Measurements from ENCODE around the gene FAM227B. TPM values are rescaled to one million over a fixed set of nuclear protein-coding genes. Genes with fewer than 3 reads are reported as not detected.
"Not testable (repeated sequence)": the region's sequence is repeated elsewhere in the genome, so short reads cannot be mapped to it uniquely, and the experiment has no call there.

The FAM227B gene
- total RNA-seq, 2 experiments from 2014 or later: 2.9 to 4.1 TPM

- Mint-ChIP-seq H3K4me3 (no peak overlapping the region), H3K27me3 (no peaks in the 10 kb centered on the region), H3K9me3 (peaks cover 9% of the 10 kb centered on the region), H3K36me3 (peaks cover 11% of the 10 kb centered on the region), H3K27ac (no peak overlapping the region), H3K4me1 (no peaks in the 10 kb centered on the region)
- DNase-seq: no peak
These were observed 259.2 kb downstream of the FAM227B start for GRCh38 chr15:49361370-49361769.

DNA sequence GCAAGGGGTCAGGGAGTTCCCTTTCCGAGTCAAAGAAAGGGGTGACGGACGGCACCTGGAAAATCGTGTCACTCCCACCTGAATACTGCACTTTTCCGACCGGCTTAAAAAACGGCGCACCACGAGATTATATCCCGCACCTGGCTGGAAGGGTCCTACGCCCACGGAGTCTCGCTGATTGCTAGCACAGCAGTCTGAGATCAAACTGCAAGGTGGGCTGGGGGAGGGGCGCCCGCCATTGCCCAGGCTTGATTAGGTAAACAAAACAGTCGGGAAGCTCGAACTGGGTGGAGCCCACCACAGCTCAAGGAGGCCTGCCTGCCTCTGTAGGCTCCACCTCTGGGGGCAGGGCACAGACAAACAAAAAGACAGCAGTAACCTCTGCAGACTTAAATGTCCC is 266.2 kb downstream of the FAM227B start:
- not testable (repeated sequence) for H3K4me3 Mint-ChIP-seq, DNase-seq, H3K27ac Mint-ChIP-seq, H3K27me3 Mint-ChIP-seq, H3K4me1 Mint-ChIP-seq
- peaks cover 12% of the 10 kb centered on the region for H3K9me3 Mint-ChIP-seq
- H3K36me3 Mint-ChIP-seq: peaks cover 17% of the 10 kb centered on the region

DNA sequence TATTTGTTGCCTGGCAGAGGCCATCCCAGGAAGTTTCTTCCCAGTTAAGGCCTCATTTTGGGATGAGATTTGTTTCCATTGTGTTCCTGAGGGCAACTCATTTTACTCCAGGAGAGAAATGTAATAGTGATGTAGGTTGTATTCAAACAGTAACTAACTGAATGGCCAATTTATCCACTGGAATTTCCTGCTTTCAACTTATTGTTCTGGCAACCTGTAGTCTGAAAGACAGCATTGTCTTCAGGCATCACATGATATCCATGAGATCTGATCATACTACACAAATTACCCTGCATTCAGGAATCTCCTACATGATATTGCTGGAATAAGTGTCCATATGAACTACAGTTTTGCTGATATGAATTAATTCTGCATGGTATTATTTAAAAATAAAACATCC is 277.1 kb downstream of the FAM227B start:
- H3K27ac Mint-ChIP-seq: no peak overlapping the region
- H3K4me1 Mint-ChIP-seq: no peaks in the 10 kb centered on the region
- no peak overlapping the region for H3K4me3 Mint-ChIP-seq
- peaks cover 18% of the 10 kb centered on the region for H3K9me3 Mint-ChIP-seq
- DNase-seq: no peak
- H3K36me3 Mint-ChIP-seq: peaks cover 51% of the 10 kb centered on the region
- H3K27me3 Mint-ChIP-seq: no peaks in the 10 kb centered on the region

GRCh38 chr15:49339656-49340055 is 281.0 kb downstream of the FAM227B start:
- DNase-seq: no peak
- H3K9me3 Mint-ChIP-seq: peaks cover 21% of the 10 kb centered on the region
- H3K4me3 Mint-ChIP-seq: no peak overlapping the region
- no peak overlapping the region for H3K27ac Mint-ChIP-seq
- peaks cover 50% of the 10 kb centered on the region for H3K36me3 Mint-ChIP-seq
- no peaks in the 10 kb centered on the region for H3K27me3 Mint-ChIP-seq
- H3K4me1 Mint-ChIP-seq: no peaks in the 10 kb centered on the region

GRCh38 chr15:49331951-49332350 is 288.7 kb downstream of the FAM227B start:
- H3K4me3 Mint-ChIP-seq: no peak overlapping the region
- H3K36me3 Mint-ChIP-seq: peaks cover 8% of the 10 kb centered on the region
- no peak for DNase-seq
- H3K27me3 Mint-ChIP-seq: no peaks in the 10 kb centered on the region
- H3K9me3 Mint-ChIP-seq: no peaks in the 10 kb centered on the region
- H3K27ac Mint-ChIP-seq: no peak overlapping the region
- H3K4me1 Mint-ChIP-seq: no peaks in the 10 kb centered on the region

DNA sequence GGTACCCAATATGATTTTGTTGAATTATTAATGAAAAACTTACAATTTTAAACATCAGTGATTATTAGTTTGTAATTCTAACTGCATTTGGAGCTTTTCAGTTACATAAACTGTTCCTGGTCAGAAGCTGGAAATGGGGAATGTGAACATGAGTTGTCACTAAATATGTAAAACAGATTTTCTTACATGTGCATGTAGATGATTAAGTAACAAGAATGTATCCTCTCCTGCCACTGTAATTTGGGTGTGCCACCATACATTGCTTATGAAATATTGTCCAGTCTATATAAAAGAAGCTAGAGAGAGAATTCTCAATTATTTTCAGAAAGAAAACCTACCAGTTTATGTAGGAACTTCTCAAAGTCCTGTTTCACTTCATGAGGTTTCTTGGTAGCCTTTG is 289.2 kb downstream of the FAM227B start:
- H3K27ac Mint-ChIP-seq: no peak overlapping the region
- peaks cover 3% of the 10 kb centered on the region for H3K36me3 Mint-ChIP-seq
- no peaks in the 10 kb centered on the region for H3K27me3 Mint-ChIP-seq
- no peaks in the 10 kb centered on the region for H3K4me1 Mint-ChIP-seq
- no peak for DNase-seq
- no peak overlapping the region for H3K4me3 Mint-ChIP-seq
- no peaks in the 10 kb centered on the region for H3K9me3 Mint-ChIP-seq

- H3K9me3 Mint-ChIP-seq: no peaks in the 10 kb centered on the region
- no peaks in the 10 kb centered on the region for H3K27me3 Mint-ChIP-seq
- H3K27ac Mint-ChIP-seq: no peak overlapping the region
- no peaks in the 10 kb centered on the region for H3K4me1 Mint-ChIP-seq
- H3K4me3 Mint-ChIP-seq: no peak overlapping the region
- no peak for DNase-seq
- peaks cover 3% of the 10 kb centered on the region for H3K36me3 Mint-ChIP-seq
These were observed 290.5 kb downstream of the FAM227B start for GRCh38 chr15:49330166-49330565.

DNA sequence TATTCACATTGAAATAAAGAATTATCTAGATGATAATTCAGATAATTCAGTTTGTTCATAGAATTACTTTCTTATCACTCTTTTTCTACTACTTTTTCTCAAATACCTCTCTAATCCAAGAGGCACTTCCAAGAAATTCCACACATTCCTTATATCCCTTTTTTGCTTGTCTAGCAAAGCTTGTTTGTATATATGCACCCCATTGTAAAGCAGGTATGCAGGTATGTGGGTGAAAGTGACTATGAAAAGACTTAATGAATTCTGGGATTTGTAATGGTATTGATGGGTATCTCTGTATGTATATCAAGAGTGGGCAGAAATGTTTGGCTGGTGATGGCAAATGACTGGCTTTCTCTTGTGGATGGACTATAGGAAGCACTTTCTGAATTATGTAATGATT is 291.7 kb downstream of the FAM227B start:
- no peaks in the 10 kb centered on the region for H3K9me3 Mint-ChIP-seq
- H3K27me3 Mint-ChIP-seq: no peaks in the 10 kb centered on the region
- peaks cover 3% of the 10 kb centered on the region for H3K36me3 Mint-ChIP-seq
- no peak overlapping the region for H3K4me3 Mint-ChIP-seq
- no peak for DNase-seq
- H3K4me1 Mint-ChIP-seq: no peaks in the 10 kb centered on the region
- H3K27ac Mint-ChIP-seq: no peak overlapping the region

DNA sequence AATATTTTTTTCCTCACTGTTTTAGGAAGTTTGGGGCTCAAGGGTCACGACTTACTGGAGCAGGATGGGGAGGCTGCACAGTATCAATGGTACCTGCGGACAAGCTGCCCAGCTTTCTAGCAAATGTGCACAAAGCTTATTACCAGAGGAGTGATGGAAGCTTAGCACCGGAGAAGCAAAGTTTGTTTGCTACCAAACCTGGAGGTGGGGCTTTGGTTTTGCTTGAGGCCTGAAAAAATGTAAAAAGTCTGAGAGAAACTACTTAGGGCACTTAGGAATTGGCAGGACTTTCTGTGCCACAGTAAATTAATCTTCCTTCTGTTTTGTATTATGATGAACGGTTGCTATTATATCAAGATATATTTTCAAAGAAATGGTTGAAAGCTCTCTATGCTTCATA is 292.7 kb downstream of the FAM227B start:
- no peak overlapping the region for H3K27ac Mint-ChIP-seq
- no peaks in the 10 kb centered on the region for H3K9me3 Mint-ChIP-seq
- H3K4me1 Mint-ChIP-seq: no peaks in the 10 kb centered on the region
- H3K36me3 Mint-ChIP-seq: peaks cover 5% of the 10 kb centered on the region
- DNase-seq: no peak
- no peak overlapping the region for H3K4me3 Mint-ChIP-seq
- no peaks in the 10 kb centered on the region for H3K27me3 Mint-ChIP-seq

GRCh38 chr15:49323207-49323606 is 297.4 kb downstream of the FAM227B start:
- Mint-ChIP-seq H3K4me1 (no peaks in the 10 kb centered on the region), H3K4me3 (no peak overlapping the region), H3K9me3 (no peaks in the 10 kb centered on the region), H3K36me3 (peaks cover 30% of the 10 kb centered on the region), H3K27ac (no peak overlapping the region), H3K27me3 (no peaks in the 10 kb centered on the region)
- DNase-seq: no peak

GRCh38 chr15:49320351-49320750 is 300.3 kb downstream of the FAM227B start:
- peaks cover 39% of the 10 kb centered on the region for H3K36me3 Mint-ChIP-seq
- no peak overlapping the region for H3K27ac Mint-ChIP-seq
- peaks cover 2% of the 10 kb centered on the region for H3K9me3 Mint-ChIP-seq
- no peak for DNase-seq
- H3K4me1 Mint-ChIP-seq: no peaks in the 10 kb centered on the region
- H3K27me3 Mint-ChIP-seq: no peaks in the 10 kb centered on the region
- H3K4me3 Mint-ChIP-seq: no peak overlapping the region

DNA sequence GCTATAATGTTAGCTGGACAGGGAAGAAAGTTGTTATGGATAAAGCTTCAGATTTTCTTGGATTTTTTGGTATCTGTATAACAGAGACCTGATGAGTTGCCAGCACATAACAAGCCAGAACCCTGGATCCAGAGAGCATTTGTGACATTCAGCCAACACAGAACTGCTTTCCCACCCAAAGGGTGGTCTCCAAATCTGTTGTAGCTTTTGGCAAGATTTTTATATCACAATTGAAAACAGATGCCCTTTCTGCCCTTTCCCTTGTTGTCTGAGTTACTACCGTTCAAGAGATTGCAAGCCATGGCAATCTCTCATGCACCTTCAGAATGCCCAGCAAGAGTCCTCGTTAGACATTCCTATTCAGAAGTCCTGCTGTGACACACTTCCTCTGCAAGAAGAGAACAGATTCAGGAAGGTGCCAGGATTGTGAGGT is 305.2 kb downstream of the FAM227B start:
- Mint-ChIP-seq H3K4me3 (no peak overlapping the region), H3K4me1 (peaks cover 1% of the 10 kb centered on the region), H3K36me3 (peaks cover 53% of the 10 kb centered on the region), H3K9me3 (peaks cover 2% of the 10 kb centered on the region), H3K27ac (no peak overlapping the region), H3K27me3 (no peaks in the 10 kb centered on the region)
- no peak for DNase-seq

DNA sequence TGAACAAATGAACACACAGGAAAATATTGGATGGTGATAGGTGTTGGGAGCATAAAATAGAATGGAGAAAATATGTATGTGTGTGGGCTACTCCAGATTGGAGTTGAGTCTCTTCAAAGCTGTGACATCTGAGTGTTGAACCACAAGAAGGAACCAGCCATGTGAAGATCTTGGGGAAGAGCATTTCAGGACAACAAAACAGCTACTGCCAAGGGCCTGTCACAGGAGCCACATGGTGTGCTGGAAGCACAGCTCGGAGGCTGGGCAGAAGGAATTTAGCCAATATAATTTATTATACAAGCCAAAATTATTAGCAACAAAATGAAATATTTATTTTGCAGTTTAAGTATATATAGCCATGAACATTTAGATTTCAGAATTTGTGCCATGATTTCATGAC is 305.9 kb downstream of the FAM227B start:
- H3K36me3 Mint-ChIP-seq: peaks cover 53% of the 10 kb centered on the region
- no peaks in the 10 kb centered on the region for H3K27me3 Mint-ChIP-seq
- H3K27ac Mint-ChIP-seq: no peak overlapping the region
- H3K9me3 Mint-ChIP-seq: peaks cover 2% of the 10 kb centered on the region
- H3K4me3 Mint-ChIP-seq: no peak overlapping the region
- H3K4me1 Mint-ChIP-seq: peaks cover 3% of the 10 kb centered on the region
- DNase-seq: no peak

GRCh38 chr15:49313650-49314049 is 307.0 kb downstream of the FAM227B start:
- Mint-ChIP-seq H3K9me3 (peaks cover 2% of the 10 kb centered on the region), H3K27me3 (no peaks in the 10 kb centered on the region)

DNA sequence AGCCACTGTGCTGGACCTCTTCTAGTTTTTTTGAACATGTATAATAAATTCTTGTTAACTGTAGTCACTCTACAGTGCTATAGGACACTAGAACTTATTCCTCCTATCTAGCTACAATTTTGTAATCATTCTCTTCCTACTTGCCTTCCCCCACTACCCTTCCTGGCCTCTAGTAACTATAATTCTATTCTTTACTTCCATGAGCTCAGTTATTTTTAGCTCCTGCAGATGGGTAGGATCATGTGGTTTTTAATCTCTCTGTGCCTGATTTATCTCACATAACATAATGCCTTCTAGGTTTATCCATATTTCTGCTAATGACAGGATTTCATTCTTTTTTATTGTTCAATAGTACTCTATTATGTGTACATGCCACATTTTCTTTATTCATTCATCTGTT is 310.7 kb downstream of the FAM227B start:
- H3K27me3 Mint-ChIP-seq: no peaks in the 10 kb centered on the region
- H3K36me3 Mint-ChIP-seq: peaks cover 52% of the 10 kb centered on the region
- H3K4me3 Mint-ChIP-seq: no peak overlapping the region
- no peaks in the 10 kb centered on the region for H3K9me3 Mint-ChIP-seq
- DNase-seq: no peak
- H3K27ac Mint-ChIP-seq: no peak overlapping the region
- H3K4me1 Mint-ChIP-seq: peaks cover 3% of the 10 kb centered on the region

More at GRCh38 chr15:49313650-49314049, 307.0 kb downstream of the FAM227B start:
- DNase-seq: no peak
- H3K27ac Mint-ChIP-seq: no peak overlapping the region
- H3K4me3 Mint-ChIP-seq: no peak overlapping the region
- H3K4me1 Mint-ChIP-seq: peaks cover 3% of the 10 kb centered on the region
- peaks cover 48% of the 10 kb centered on the region for H3K36me3 Mint-ChIP-seq

- peaks cover 3% of the 10 kb centered on the region for H3K4me1 Mint-ChIP-seq
- no peak for DNase-seq
- no peak overlapping the region for H3K27ac Mint-ChIP-seq
- H3K4me3 Mint-ChIP-seq: no peak overlapping the region
- H3K36me3 Mint-ChIP-seq: peaks cover 58% of the 10 kb centered on the region
- no peaks in the 10 kb centered on the region for H3K27me3 Mint-ChIP-seq
- no peaks in the 10 kb centered on the region for H3K9me3 Mint-ChIP-seq
These were observed 311.9 kb downstream of the FAM227B start for GRCh38 chr15:49308686-49309085.

DNA sequence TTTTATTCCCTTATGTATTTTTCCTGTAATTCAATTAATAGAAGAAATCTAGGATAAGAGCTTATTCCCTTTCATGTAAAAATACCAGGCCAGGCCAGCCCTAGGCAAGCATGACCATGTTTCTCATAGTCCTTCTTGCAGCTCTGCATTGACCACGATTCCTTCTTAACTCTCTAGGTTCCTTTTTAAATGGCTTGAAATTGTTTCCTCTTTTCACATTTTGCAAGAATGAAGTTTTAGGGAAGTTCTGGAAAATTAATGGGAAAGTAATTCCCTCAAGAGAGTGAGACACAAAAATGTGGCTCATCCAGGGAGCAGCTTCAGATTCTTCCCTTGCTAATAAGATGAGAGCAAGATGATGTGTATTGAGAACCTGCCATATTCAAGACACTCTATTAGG is 314.1 kb downstream of the FAM227B start:
- Mint-ChIP-seq H3K9me3 (no peaks in the 10 kb centered on the region), H3K36me3 (peaks cover 60% of the 10 kb centered on the region), H3K4me1 (peaks cover 3% of the 10 kb centered on the region), H3K4me3 (no peak overlapping the region), H3K27ac (no peak overlapping the region), H3K27me3 (no peaks in the 10 kb centered on the region)
- no peak for DNase-seq
